IMR-90 (cell line): ENCODE measurements around the gene BAIAP2. TPM values are rescaled to one million over a fixed set of nuclear protein-coding genes. Genes with fewer than 3 reads are reported as not detected.
A peak's percentile ranks its signal among the peaks of the same experiment; 100 is the strongest.

Experiments used
- ATAC-seq: fragments of 200-7000 bp; cut with Tn5 transposase; 2 replicates; pipeline ENCODE4 v1.9.1; 2020; ENCODE audit warnings: low read depth, mild to moderate bottlenecking, moderate library complexity
- BruUV-seq: library from RNA; stranded (reverse); fragments of 400-500 nt; replicated peaks from 2 replicates; lab custom pipeline; 2021; lab: Mats Ljungman, UMichigan
- CTCF ChIA-PET: fragments of 300-600 bp; formaldehyde crosslinking; extraction: SDS; loops from one replicate; lab custom pipeline; 2021; ENCODE audit warnings: antibody characterized with exemption; lab: Yijun Ruan, JAX
- POLR2A ChIA-PET: fragments of 300-600 bp; sonication (Branson Sonifier 250); formaldehyde crosslinking; loops from one replicate; lab custom pipeline; 2022; ENCODE audit warnings: antibody characterized with exemption; ENCODE audit not compliant: unreplicated experiment; lab: Charles Lee
- DNase-seq: peaks from one replicate; pipeline ENCODE4 v3.0.0; 2013
- H2AFZ ChIP-seq: replicated peaks from 2 replicates; pipeline ENCODE3; 2013; ENCODE audit warnings: low read length, mild to moderate bottlenecking; ENCODE audit not compliant: poor library complexity
- H2AK5ac ChIP-seq: 2 replicates; pipeline ENCODE4 v1.6.1; 2013; ENCODE audit warnings: low read depth, low read length, inconsistent platforms
- H2AK9ac ChIP-seq: replicated peaks from 2 replicates; pipeline ENCODE3; 2013; ENCODE audit warnings: mild to moderate bottlenecking, low read depth, low read length, moderate library complexity; ENCODE audit not compliant: poor library complexity
- H2BK120ac ChIP-seq: 2 replicates; pipeline ENCODE4 v1.6.1; 2013; ENCODE audit warnings: low read depth, low read length, inconsistent platforms
- H2BK15ac ChIP-seq: 3 replicates; pipeline ENCODE4 v1.6.1; 2013; ENCODE audit warnings: low read depth, low read length, inconsistent platforms
- H2BK20ac ChIP-seq: 2 replicates; pipeline ENCODE4 v1.6.1; 2013; ENCODE audit warnings: low read depth, mild to moderate bottlenecking, inconsistent platforms, low read length, moderate library complexity
- H2BK5ac ChIP-seq: 2 replicates; pipeline ENCODE4 v1.6.1; 2013; ENCODE audit warnings: mild to moderate bottlenecking, low read depth, low read length, inconsistent platforms; ENCODE audit not compliant: poor library complexity, severe bottlenecking
- H3K14ac ChIP-seq: replicated peaks from 2 replicates; pipeline ENCODE4 v1.6.1; 2013; ENCODE audit warnings: low read depth, low read length, inconsistent platforms
- H3K18ac ChIP-seq: 2 replicates; pipeline ENCODE4 v1.6.1; 2013; ENCODE audit warnings: low read depth, low read length, control low read depth
- H3K23ac ChIP-seq: 2 replicates; pipeline ENCODE4 v1.6.1; 2013; ENCODE audit warnings: low read depth, low read length, inconsistent platforms
- H3K27ac ChIP-seq: 2 replicates; pipeline ENCODE4 v1.5.1; 2013; ENCODE audit warnings: mild to moderate bottlenecking, control low read depth, low read length; ENCODE audit not compliant: insufficient read depth
- H3K27me3 ChIP-seq: 2 replicates; pipeline ENCODE4 v1.6.1; 2013; ENCODE audit warnings: low read length; ENCODE audit not compliant: control insufficient read depth, insufficient read depth
- H3K36me3 ChIP-seq: 2 replicates; pipeline ENCODE4 v1.6.1; 2013; ENCODE audit warnings: low read length, mixed read lengths; ENCODE audit not compliant: control insufficient read depth, insufficient read depth
- H3K4ac ChIP-seq: 2 replicates; pipeline ENCODE4 v1.6.1; 2013; ENCODE audit warnings: low read depth, low read length, inconsistent platforms
- H3K4me1 ChIP-seq: 2 replicates; pipeline ENCODE4 v1.6.1; 2013; ENCODE audit warnings: low read length, mixed read lengths; ENCODE audit not compliant: control insufficient read depth, insufficient read depth
- H3K4me2 ChIP-seq: 2 replicates; pipeline ENCODE4 v1.6.1; 2013; ENCODE audit warnings: low read depth, mild to moderate bottlenecking, control low read depth, low read length, moderate library complexity
- H3K4me3 ChIP-seq: 2 replicates; pipeline ENCODE4 v1.5.1; 2013; ENCODE audit warnings: low read depth, mild to moderate bottlenecking, control low read depth, low read length, moderate library complexity; ENCODE audit not compliant: insufficient read depth
- H3K56ac ChIP-seq: 2 replicates; pipeline ENCODE4 v1.6.1; 2013; ENCODE audit warnings: low read length, inconsistent platforms; ENCODE audit not compliant: insufficient read depth; ENCODE audit errors: extremely low read depth
- H3K79me1 ChIP-seq, 2 experiments: 2 replicates each; pipeline ENCODE4 v1.6.1; 2013; ENCODE audit warnings: low read length in 2 of 2, inconsistent platforms in 1 of 2, low read depth in 1 of 2
- H3K9ac ChIP-seq: 2 replicates; pipeline ENCODE4 v1.6.1; 2013; ENCODE audit warnings: low read depth, low read length, control low read depth
- H3K9me1 ChIP-seq: 2 replicates; pipeline ENCODE4 v1.6.1; 2013; ENCODE audit warnings: low read length, inconsistent platforms; ENCODE audit not compliant: insufficient read depth
- H3K9me3 ChIP-seq: 2 replicates; pipeline ENCODE4 v1.6.1; 2013; ENCODE audit warnings: low read length; ENCODE audit not compliant: control insufficient read depth, insufficient read depth
- H4K20me1 ChIP-seq: 2 replicates; pipeline ENCODE4 v1.6.1; 2013; ENCODE audit warnings: low read length, inconsistent platforms; ENCODE audit not compliant: insufficient read depth
- H4K5ac ChIP-seq: 2 replicates; pipeline ENCODE4 v1.6.1; 2013; ENCODE audit warnings: mild to moderate bottlenecking, low read depth, low read length, control low read depth
- H4K8ac ChIP-seq, 2 experiments: 2 replicates each; pipeline ENCODE4 v1.6.1; 2013; ENCODE audit warnings: low read depth in 2 of 2, low read length in 2 of 2, control low read depth in 1 of 2, inconsistent platforms in 1 of 2
- H4K91ac ChIP-seq: 2 replicates; pipeline ENCODE4 v1.6.1; 2013; ENCODE audit warnings: low read depth, low read length, inconsistent platforms; ENCODE audit not compliant: insufficient read depth
- CEBPB ChIP-seq: IDR thresholded peaks from 2 replicates; pipeline ENCODE4 v1.6.1; 2012; ENCODE audit warnings: low read depth, low read length, improper control_type of control experiment
- CHD1 ChIP-seq: IDR thresholded peaks from 2 replicates; pipeline ENCODE4 v1.6.1; 2012; ENCODE audit warnings: low read depth, low read length, improper control_type of control experiment
- CTCF ChIP-seq: conservative IDR thresholded peaks from 2 replicates; pipeline ENCODE4 v1.5.1; 2012; ENCODE audit warnings: mild to moderate bottlenecking, low read depth, low read length, improper control_type of control experiment
- ELK1 ChIP-seq: fragments of 150-350 bp; IDR thresholded peaks from 2 replicates; pipeline ENCODE4 v1.6.1; 2016; ENCODE audit warnings: low read depth, mild to moderate bottlenecking, low read length, moderate library complexity, borderline replicate concordance
- FOS ChIP-seq: fragments of 150-350 bp; IDR thresholded peaks from 2 replicates; pipeline ENCODE4 v1.6.1; 2016; ENCODE audit warnings: low read depth, low read length
- MAFK ChIP-seq: IDR thresholded peaks from 2 replicates; pipeline ENCODE4 v1.6.1; 2012; ENCODE audit warnings: low read depth, low read length, improper control_type of control experiment
- MAZ ChIP-seq: IDR thresholded peaks from 2 replicates; pipeline ENCODE4 v1.6.1; 2012; ENCODE audit warnings: low read depth, mild to moderate bottlenecking, low read length, improper control_type of control experiment, moderate library complexity, borderline replicate concordance
- MXI1 ChIP-seq: IDR thresholded peaks from 2 replicates; pipeline ENCODE4 v1.6.1; 2012; ENCODE audit warnings: low read depth, mild to moderate bottlenecking, low read length, moderate library complexity, borderline replicate concordance
- NFE2L2 ChIP-seq: fragments of 150-350 bp; IDR thresholded peaks from 2 replicates; pipeline ENCODE4 v1.6.1; 2016; ENCODE audit warnings: low read depth, mild to moderate bottlenecking, low read length
- POLR2A ChIP-seq: IDR thresholded peaks from 2 replicates; pipeline ENCODE4 v1.6.1; 2012; ENCODE audit warnings: mild to moderate bottlenecking, low read depth, low read length
- RCOR1 ChIP-seq: IDR thresholded peaks from 2 replicates; pipeline ENCODE4 v1.6.1; 2012; ENCODE audit warnings: mild to moderate bottlenecking, low read length, improper control_type of control experiment; ENCODE audit not compliant: insufficient replicate concordance
- RFX5 ChIP-seq: IDR thresholded peaks from 2 replicates; pipeline ENCODE4 v1.8.0; 2012; ENCODE audit warnings: low read depth, mild to moderate bottlenecking, low read length, moderate library complexity
- SMC3 ChIP-seq: fragments of 150-350 bp; IDR thresholded peaks from 2 replicates; pipeline ENCODE4 v1.6.1; 2016; ENCODE audit warnings: low read depth, mild to moderate bottlenecking, antibody characterized with exemption, low read length, moderate library complexity
- USF2 ChIP-seq: fragments of 150-350 bp; IDR thresholded peaks from 2 replicates; pipeline ENCODE4 v1.6.1; 2017; ENCODE audit warnings: mild to moderate bottlenecking, antibody characterized with exemption, low read length, low read depth
- WGBS, 2 experiments: methylation state at CpG; one replicate each; pipeline versions ENCODE4 v1.1.5 to v1.1.7; 2013; ENCODE audit warnings: missing lambda C conversion rate in 2 of 2; ENCODE audit not compliant: insufficient read length in 1 of 2; ENCODE audit errors: extremely low coverage in 2 of 2; 5-methylcytosine and 5-hydroxymethylcytosine counted together
- dilution Hi-C: fragments of 300-500 bp; cut with HindIII; formaldehyde crosslinking; loops from one replicate; pipeline ENCODE4 v1.14.3; 2018; ENCODE audit warnings: low sequenced_read_pairs; ENCODE audit not compliant: unreplicated experiment
- in situ Hi-C: fragments of 300-500 bp; cut with MboI; formaldehyde crosslinking; loops from 3 replicates; pipeline ENCODE4 v1.14.3; 2019; ENCODE audit warnings: low sequenced_read_pairs, inconsistent platforms, mixed read lengths
- intact Hi-C: fragments of 100-400 bp; cut with micrococcal nuclease; formaldehyde crosslinking; loops from 2 replicates; pipeline ENCODE4 v1.10.0; 2022
- polyA plus RNA-seq, 3 experiments: library from polyadenylated mRNA; depleted of rRNA; stranded (reverse); fragments of >200 nt; gene quantifications; 2 replicates each; pipeline ENCODE4 v1.2.3, GENCODE V29; 2012; ENCODE audit warnings: low replicate concordance in 1 of 3
- total RNA-seq: library from RNA; depleted of rRNA; stranded (reverse); fragments of >200 nt; gene quantifications from 2 replicates; pipeline ENCODE4 v1.2.3, GENCODE V29; 2012

Gene BAIAP2
- total and polyA plus RNA-seq, 2 of the 4 experiments (the other 2 are of a cell fraction), result 18.3 to 32.6 TPM

GRCh38 chr17:81101614-81102306, 66.8 kb downstream of the BAIAP2 start:
- peak overlapping the region; percentile 66 for H2AK9ac ChIP-seq
- no peaks in the 10 kb centered on the region for H3K9me3 ChIP-seq
- no peak overlapping the region for H3K27ac ChIP-seq
- H2AFZ ChIP-seq, result peak overlapping the region; percentile 84
- H3K4me3 ChIP-seq, result no peak overlapping the region
- 38% methylated on average over 5 of the region's 33 CpGs; no CpG with 5 or more reads in 1 of the 2 experiments for WGBS, 2 experiments
- H3K18ac ChIP-seq, result no peak overlapping the region
- H4K5ac ChIP-seq, result no peak overlapping the region
- no peak overlapping the region for H4K8ac ChIP-seq
- DNase-seq (peak; percentile 71), ATAC-seq (peak; percentile 96)
- H3K4me1 ChIP-seq, result peaks cover 12% of the 10 kb centered on the region
- no peak overlapping the region for H3K14ac ChIP-seq
- H2BK15ac ChIP-seq, result no peak overlapping the region
- H4K20me1 ChIP-seq, result no peaks in the 10 kb centered on the region
- no peak overlapping the region for H4K91ac ChIP-seq
- H3K4ac ChIP-seq, result no peak overlapping the region
- H2BK20ac ChIP-seq, result no peak overlapping the region
- H2AK5ac ChIP-seq, result no peak overlapping the region
- ChIA-PET CTCF (interaction anchor here (0.6 to 0.8 kb wide), 2 partner anchors 78 to 95 kb away, joined by 3 to 5 read pairs; no protein-coding TSS in a partner anchor), POLR2A (interaction anchor here (0.6 kb wide), 2 partner anchors 40 to 83 kb away, joined by 3 to 6 read pairs; no protein-coding TSS in a partner anchor)
- H3K56ac ChIP-seq, result no peak overlapping the region
- H3K36me3 ChIP-seq, result peaks cover 4% of the 10 kb centered on the region; the same call in 1 of the 2 replicates
- H3K4me2 ChIP-seq, result no peak overlapping the region
- H2BK5ac ChIP-seq, result no peak overlapping the region
- no peak overlapping the region for H3K23ac ChIP-seq
- no peak overlapping the region for H3K9ac ChIP-seq
- no peaks in the 10 kb centered on the region for H3K27me3 ChIP-seq
- dilution Hi-C loops (no loop called here), in situ Hi-C loops (no loop called here), intact Hi-C loops (loop anchor here (1.0 kb wide), 3 partner anchors 67 to 112 kb away; no protein-coding TSS in a partner anchor)
- peaks cover 0 to 17% of the 10 kb centered on the region in 2 experiments; a peak in 1 of 4 replicates for H3K79me1 ChIP-seq
- no peak overlapping the region for H2BK120ac ChIP-seq
- no TSS peak for BruUV-seq
- 0 out of 2 replicates have a peak, but pooled peaks cover 4% of the 10 kb centered on the region for H3K9me1 ChIP-seq
- no peak for TF ChIP-seq CHD1
- TF ChIP-seq MAFK, result no peak
- no peak for TF ChIP-seq FOS
- no peak for TF ChIP-seq ELK1
- TF ChIP-seq NFE2L2, result no peak
- TF ChIP-seq CEBPB, result no peak
- peak; percentile 81 for TF ChIP-seq MAZ
- TF ChIP-seq SMC3, result peak; percentile 99
- TF ChIP-seq RFX5, result no peak
- no peak for TF ChIP-seq MXI1
- peak; percentile 27; the same call in 1 of the 2 replicates for TF ChIP-seq USF2
- TF ChIP-seq RCOR1, result no peak
- TF ChIP-seq POLR2A, result no peak
- TF ChIP-seq CTCF, result peak; percentile 100; the same call in 1 of the 2 replicates
